OCI-M1 (cell line): ENCODE results near the gene NAE1.
"Not testable (repeated sequence)": the region's sequence is repeated elsewhere in the genome, so short reads cannot be mapped to it uniquely, and the experiment has no call there.

ENCODE experiments used
- DNase-seq: peaks from one replicate; lab custom pipeline; 2025; lab: John Stamatoyannopoulos, UW

NAE1 gene

DNA sequence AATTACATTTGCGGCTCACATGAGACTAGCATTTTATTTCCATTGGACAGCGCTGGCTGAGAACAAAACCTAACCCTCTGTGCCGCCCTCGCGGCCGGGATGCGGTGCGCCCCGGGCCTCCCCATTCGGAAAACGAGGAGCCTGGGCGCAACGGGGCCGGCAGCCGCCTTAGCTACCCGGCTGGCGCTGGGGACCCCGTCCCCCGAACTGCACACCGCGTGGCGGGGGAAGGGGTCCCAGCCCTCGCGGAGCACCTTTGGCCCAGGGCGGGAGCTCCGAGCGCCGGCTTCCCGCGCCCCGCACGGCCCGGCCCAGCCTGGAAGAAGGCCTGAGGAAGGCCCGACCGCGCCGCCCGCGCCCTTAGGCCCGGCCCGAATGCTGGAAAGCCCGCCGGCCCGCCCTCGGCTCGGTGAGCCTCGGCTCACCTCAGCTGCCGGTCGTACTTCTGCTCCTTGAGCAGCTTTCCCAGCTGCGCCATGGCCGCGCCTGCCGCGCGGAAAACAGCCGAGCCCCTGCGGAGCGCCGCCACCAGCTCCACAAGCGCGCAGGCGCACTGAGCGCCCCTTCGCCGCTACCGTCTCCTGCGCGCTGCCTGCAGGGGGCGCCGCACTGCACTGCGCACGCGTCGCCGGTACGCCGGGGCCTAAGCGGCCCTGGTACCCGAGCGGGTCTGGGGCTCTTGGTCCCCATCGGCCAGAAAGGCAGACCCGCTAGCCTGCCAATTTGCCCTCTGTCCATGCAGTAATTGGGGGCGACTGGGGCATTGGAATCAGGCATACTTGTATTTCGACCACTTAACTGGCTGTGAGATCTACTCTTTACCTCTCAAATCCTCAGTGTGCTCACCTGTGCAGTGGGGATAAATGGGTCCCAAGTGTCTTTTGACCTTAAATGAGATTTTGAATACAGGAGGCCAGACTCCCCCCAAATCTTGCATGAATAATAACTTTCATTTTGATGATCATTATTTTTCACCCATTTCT lies at the start of gene NAE1:
Gene NAE1, minus strand, starts transcription at position 555 of the 983 bp plus-strand sequence. Its CDS starts 77 bp downstream, at position 478.
- DNase-seq: peak; percentile 94

DNA sequence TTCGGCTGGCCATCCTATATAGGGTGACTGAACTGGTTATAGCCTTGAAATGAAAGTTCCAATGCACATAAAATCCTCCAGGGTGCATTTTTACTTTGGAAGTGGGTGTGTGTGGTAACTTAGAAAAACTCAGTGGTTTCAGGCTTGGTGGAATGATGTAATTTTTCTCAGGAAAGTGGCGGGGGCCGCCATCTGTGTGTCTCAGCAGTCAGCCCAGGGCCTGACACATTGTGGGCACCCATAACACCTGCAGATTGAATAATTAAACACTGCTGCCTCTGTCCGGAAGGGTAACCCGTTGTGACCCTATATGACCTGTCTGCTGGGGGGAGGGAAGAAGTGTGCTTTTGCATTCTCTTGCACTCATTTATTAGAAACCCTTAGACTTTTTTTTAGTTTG lies 47.3 kb upstream of the NAE1 start:
- DNase-seq: peak; percentile 57

GRCh38 chr16:66874079-66874775 lies 43.5 kb upstream of the NAE1 start:
- peak; percentile 53 for DNase-seq

DNA sequence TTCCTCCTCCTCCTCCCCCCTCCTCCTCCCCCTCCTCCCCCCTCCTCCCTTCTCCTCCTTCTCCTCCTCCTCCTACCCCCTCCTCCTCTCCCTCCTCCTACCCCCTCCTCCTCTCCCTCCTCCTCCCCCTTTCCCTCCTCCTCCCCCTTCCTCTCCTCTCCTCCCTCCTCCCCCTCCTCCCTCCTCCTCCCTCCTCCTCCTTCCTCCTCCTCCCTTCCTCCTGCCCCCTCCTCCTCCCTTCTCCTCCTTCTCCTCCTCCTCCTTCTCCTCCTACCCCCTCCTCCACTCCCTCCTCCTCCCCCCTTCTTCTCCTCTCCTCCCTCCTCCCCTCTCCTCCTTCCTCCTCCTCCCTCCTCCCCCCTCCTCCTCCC lies 42.9 kb upstream of the NAE1 start:
- DNase-seq: peak; percentile 62

DNA sequence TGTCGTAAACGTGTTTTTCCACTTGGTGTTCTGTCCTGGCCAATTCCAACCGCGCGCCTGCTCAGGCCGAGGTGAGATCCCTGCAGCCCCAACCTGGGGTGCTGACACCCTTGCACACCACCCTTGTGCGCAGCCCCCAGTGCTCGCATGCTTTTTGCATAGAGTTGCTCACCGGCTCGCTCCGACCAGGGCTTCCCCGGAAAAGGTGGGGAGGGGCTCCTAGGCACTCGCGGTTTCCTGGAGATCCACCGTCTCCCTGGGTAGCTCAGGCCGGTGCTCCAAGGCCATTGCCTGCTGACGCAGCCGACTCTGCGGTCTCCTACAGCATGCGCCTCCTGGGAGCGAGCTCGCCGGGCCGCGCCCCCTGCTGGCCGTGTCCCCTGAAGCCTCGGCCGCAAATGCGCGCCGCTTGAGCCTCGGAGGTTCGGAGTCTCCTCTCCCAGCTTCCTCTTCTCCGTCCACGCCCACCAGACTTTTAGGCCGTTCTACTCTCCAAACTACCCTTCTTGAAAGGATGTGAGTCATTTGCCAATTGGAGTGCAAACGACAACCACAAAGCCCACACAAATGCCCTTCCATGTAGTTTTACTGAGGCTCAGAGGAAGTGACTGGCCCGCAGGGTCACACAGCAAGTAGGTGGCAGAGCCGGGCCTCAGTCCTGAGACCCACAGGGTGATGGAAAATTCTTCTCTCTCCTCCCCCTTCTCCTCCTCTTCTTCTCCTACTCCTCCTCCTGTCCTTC lies 42.3 kb upstream of the NAE1 start:
- DNase-seq: peak; percentile 98

DNA sequence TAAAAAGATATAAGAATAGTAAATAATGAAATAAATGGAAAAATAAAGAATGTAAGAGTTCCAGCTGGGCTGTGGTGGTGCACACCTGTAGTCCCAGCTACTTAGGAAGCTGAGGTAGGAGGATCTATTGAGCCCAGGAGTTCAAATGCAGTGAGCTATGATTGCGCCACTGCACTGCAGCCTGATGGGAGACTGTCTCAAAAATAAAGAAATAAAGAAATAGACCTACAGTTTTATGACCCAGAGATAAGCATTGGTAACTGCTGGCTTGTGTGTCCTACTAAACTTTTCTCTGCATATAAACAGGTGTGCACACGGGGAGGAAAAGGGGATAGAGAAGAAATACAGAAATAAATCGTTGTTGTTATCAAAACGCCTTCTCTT lies 41.8 kb upstream of the NAE1 start:
- DNase-seq: peak; percentile 69

- no peak for DNase-seq
These were observed 41.1 kb upstream of the NAE1 start for GRCh38 chr16:66871840-66872239.

DNA sequence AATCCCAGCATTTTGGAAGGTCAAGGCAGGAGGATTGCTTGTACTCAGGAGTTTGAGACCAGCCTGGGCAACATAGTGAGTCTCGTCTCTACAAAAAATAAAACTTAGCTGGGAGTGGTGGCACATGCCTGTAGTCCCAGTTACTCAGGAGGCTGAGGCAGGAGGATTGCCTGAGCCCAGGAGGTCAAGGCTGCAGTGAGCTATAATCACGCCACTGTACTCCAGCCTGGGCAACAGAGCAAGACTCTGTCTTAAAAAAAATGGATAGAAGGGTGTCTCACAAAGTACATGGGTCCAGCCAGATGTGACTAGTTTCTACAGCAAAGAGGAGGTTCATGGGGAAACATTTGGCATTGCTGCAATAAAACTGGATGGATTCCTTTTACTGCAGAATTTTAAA lies 40.6 kb upstream of the NAE1 start:
- DNase-seq: not testable (repeated sequence)

- DNase-seq: no peak
These were observed 38.6 kb upstream of the NAE1 start for GRCh38 chr16:66869424-66869823.

DNA sequence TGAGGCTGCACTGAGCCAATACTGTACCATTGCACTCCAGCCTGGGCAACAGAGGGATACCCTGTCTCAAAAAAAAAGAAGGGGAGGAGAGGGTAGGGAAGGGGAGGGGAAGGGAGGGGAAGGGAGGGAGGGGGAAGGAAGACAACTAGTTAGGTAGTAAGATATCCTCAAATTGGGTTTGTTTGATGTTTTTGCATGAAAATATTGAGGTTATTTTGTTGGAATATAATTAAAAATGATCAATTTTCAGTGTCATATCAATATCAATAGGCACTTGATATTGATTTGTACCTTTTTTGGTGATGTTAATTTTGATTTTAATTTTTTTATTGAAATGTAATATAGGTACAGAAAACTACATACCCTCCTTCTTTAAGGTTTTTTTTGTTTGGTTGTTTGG lies 32.9 kb upstream of the NAE1 start:
- no peak for DNase-seq

DNA sequence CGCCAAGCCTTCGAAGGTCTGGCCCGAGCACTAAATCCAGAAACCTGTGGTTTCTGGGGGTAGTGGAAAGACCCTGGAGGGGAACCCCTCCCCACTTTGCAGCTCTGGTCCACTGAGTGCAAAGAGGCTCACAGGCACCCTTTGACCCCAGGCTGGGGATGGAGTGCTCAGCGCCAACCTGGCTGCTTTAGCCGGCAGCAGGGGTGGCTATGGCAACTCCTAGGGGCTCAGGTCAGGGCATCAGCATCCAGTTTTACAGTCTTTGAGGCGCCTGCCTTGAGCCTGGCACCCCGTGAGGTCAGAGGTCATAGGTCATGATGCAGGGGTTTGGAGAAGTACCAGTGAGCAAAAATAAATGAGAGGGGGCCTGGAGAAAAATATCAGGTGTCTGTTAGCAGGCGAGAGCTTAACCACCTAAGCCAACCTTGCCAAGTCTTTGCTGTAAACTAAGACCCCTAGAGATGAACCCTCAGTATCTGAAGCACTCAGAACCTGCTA lies 31.3 kb upstream of the NAE1 start:
- DNase-seq: no peak

DNA sequence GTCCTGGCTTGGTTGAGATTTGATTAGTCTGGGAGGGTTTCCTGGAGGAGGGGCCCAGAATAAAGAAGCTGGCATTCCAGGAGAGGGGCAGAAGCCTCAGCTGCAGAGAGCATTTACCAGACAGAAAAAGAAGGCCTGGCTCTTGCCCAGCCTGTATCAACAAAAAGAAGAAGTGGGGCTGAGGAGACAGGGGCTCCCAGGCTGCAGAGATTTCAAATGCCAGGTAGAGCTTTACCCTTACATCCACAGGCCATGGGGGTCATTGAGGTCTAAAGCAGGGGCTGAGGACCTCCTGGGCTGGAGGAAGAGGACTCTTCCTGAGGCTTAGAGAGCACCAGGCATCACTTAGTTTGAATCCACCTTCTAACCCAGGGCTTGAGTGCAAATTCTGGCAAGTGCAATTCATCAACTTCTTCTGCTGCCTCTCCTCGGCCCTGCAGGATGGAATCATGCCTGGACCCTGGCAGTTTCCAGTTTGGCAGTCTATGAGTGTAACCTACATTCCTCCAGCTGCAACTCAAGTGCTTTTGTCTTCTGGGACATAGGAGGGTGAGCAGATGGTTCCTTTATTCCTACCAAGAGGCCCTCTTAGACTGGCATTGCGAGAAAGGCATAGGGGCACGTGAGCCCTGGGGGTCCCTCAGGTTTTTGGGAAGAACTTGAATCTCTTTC lies 28.8 kb upstream of the NAE1 start:
- no peak for DNase-seq

- no peak for DNase-seq
These were observed 28.1 kb upstream of the NAE1 start for GRCh38 chr16:66858740-66859396.

GRCh38 chr16:66857437-66857836 lies 26.7 kb upstream of the NAE1 start:
- no peak for DNase-seq

DNA sequence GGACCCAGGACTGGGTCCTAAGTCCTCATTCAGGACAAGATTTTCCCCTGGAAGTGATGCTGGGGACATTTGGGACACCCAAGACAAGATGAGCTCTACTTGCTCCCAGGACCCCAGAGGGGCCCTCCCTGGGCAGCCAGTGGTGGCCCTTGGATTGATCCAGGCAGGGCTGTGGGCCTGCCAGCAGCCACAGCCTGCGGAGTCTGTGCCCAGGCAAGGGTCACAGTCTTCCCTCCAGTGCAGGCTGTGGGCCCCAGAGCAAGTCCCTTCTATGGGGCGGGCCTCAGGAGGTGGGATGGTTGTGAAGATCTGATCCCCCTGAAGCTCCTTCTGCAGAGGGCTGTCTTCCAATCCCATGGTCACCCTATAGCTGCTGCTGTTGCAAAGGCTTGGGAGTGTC lies 26.0 kb upstream of the NAE1 start:
- DNase-seq: no peak

DNA sequence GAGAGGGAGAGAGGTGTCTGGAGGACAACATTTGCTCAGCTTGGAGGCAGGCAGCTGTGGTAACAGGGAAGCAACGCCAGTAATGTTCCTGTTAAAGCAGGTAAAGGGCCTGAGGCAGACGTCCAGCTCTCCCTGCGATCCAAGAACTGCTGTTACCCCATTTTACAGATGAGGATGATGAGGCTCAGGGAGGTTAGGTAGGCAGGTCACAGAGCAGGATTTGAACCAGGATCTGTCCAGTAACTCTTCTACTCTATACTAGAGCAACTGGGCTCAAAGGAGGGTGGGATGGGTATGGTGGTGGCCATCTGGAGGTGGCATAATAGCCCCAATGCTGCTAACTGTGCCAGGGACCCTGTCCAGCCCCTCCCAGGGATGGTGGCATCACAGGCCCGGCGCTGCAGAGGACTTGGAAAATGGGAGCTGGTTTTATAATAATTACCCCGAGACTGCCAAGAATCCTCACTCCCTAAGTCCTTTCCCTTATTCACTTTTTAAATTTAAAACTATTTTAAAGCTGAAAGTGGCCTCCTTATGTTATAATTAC lies 25.5 kb upstream of the NAE1 start:
- DNase-seq: no peak

DNA sequence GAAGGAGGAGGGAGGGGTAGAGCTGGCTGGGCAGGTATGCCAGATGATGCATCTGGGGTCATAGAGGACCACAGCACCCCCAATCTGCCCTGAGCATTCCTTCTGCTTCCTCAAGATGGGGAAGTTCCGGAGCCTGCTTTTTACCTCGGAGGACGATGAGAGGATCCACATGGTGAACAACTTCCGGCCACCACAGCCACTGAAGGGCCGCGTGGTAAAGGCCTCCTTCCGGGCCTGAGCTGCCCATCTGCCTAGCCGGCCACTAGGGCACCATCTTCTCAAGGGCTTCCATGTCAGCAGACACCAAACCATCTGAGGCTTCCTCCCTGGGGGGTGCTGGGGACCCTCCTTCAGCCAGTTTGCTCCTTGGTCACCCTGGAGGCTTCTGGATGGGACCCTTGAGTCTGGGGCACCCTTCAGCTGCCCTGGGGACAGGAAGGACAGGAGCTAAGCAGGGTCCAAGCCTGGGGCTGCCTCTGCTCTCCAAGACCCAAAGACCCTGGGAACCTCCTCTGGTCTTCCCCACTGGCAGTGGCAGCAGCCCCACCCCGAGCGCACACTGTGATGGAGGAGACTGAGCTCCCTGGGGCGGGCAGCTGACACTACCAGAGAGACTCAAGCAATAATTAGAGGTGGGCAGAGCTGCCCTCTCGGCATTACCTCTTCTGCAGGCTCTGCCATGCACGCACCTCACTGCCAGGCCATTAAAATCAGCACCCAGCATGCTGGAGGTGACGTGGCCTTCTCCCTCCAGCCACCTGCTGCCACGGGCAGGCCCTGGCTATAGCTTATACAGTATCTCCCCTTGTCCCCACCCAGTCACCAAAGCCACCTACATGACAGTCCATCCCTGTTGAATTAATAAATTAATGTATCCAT lies 22.7 kb upstream of the NAE1 start:
- DNase-seq: no peak

GRCh38 chr16:66851166-66851964 lies 20.6 kb upstream of the NAE1 start:
- DNase-seq: no peak
